Right cardiac atrium (tissue), 5 donors: ENCODE results near the gene ADCY3. TPM values are rescaled to one million over a fixed set of nuclear protein-coding genes. Genes with fewer than 3 reads are reported as not detected.
"Not testable (repeated sequence)": the region's sequence is repeated elsewhere in the genome, so short reads cannot be mapped to it uniquely, and the experiment has no call there.

Source experiments
- ATAC-seq, 2 donors: fragments of 200-7000 bp; cut with Tn5 transposase; one replicate each; pipeline versions ENCODE4 v1.8.0 to v1.9.1; 2020; ENCODE audit warnings: moderate library complexity in 2 of 2, mild to moderate bottlenecking in 1 of 2
- DNase-seq, 3 donors: peaks; one replicate each; pipeline ENCODE4 v3.0.0-alpha.2; 2020
- H3K27ac ChIP-seq: one replicate; pipeline ENCODE4 v1.5.1; 2013; ENCODE audit warnings: mild to moderate bottlenecking, low read length, control low read depth, moderate library complexity
- H3K27me3 ChIP-seq: one replicate; pipeline ENCODE4 v1.6.1; 2013; ENCODE audit not compliant: control insufficient read depth, insufficient read depth
- H3K4me1 ChIP-seq: one replicate; pipeline ENCODE4 v1.6.1; 2013; ENCODE audit warnings: low read length; ENCODE audit not compliant: control insufficient read depth, insufficient read depth
- H3K4me3 ChIP-seq: one replicate; pipeline ENCODE4 v1.5.1; 2013; ENCODE audit warnings: low read length, control low read depth
- H3K9me3 ChIP-seq: one replicate; pipeline ENCODE4 v1.6.1; 2013; ENCODE audit warnings: low read length; ENCODE audit not compliant: control insufficient read depth
- WGBS: extraction: QIAGEN DNeasy Blood & Tissue Kit; methylation state at CpG from one replicate; pipeline ENCODE4 v1.1.7; 2013; 5-methylcytosine and 5-hydroxymethylcytosine counted together
- intact Hi-C, 4 donors: fragments of 100-400 bp; cut with DNase I; formaldehyde crosslinking; loops; one replicate each; pipeline versions ENCODE4 v1.11.0 to v1.14.0; 2022 to 2023
- polyA plus RNA-seq: library from polyadenylated mRNA; stranded (reverse); fragments of 200-250 nt; gene quantifications from one replicate; pipeline ENCODE4 v1.2.3, GENCODE V29; 2013
- total RNA-seq, 4 donors: library from RNA; stranded (reverse); fragmentation: NEBNext Ultra II Directional; extraction: Animal tissue kit (Norgen Biotek cat#: 25700); gene quantifications; one replicate each; pipeline ENCODE4 v1.2.1, GENCODE V29; 2021
- donor health status: healthy with polysubstance abuse.
- donor health status: DM: no; HTN: yes; CAD: no.
- donor health status: DM: no; HTN: no; CAD: no.
- donor health status: DM: no; HTN: yes; CAD: no; lungs with severe emphysema.
- donor health status: DM: yes; HTN: yes; CAD: no.

The ADCY3 gene
- total and polyA plus RNA-seq, 5 donors = 11.7 to 30.4 (median 17.2) TPM

DNA sequence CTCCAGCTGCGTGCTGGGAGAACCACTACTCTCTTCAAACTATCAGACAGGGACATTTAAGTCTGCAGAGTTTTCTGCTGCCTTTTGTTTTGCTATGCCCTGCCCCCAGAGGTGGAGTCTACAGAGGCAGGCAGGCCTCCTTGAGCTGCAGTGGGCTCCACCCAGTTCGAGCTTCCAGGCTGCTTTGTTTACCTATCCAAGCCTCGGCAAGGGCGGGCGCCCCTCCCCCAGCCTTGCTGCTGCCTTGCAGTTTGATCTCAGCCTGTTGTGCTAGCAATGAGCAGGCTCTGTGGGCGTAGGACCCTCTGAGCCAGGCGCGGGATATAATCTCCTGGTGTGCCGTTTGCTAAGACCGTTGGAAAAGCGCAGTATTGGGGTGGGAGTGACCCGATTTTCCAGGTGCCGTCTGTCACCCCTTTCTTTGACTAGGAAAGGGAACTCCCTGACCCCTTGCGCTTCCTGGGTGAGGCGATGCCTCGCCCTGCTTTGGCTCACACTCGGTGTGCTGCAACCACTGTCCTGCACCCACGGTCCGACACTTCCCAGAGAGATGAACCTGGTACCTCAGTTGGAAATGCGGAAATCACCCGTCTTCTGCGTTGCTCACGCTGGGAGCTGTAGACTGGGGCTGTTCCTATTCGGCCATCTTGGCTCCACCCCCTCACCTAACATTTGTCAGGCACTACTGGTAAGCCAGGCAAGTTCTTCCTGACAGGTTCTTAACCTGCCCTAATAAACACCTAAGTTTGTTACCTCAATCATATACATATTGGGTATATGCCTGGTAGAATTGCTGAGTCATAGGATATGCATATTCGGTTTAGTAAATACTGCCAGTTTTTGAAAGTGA is 114.0 kb downstream of the ADCY3 start:
- DNase-seq, H3K27ac ChIP-seq, intact Hi-C loops, ATAC-seq, H3K4me3 ChIP-seq, H3K9me3 ChIP-seq, H3K27me3 ChIP-seq, H3K4me1 ChIP-seq: not testable (repeated sequence)
- WGBS = 96% methylated on average over 25 of the region's 25 CpGs

DNA sequence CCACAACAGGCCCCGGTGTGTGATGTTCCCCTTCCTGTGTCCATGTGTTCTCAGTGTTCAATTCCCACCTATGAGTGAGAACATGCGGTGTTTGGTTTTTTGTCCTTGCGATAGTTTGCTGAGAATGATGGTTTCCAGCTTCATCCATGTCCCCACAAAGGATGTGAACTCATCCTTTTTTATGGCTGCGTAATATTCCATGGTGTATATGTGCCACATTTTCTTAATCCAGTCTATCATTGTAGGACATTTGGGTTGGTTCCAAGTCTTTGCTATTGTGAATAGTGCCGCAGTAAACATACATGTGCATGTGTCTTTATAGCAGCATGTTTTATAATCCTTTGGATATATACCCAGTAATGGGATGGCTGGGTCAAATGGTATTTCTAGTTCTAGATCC is 119.5 kb downstream of the ADCY3 start:
- 96% methylated on average over 4 of the region's 5 CpGs for WGBS
- DNase-seq, intact Hi-C loops, H3K27me3 ChIP-seq, H3K4me1 ChIP-seq, H3K4me3 ChIP-seq, H3K27ac ChIP-seq, H3K9me3 ChIP-seq, ATAC-seq: not testable (repeated sequence)

DNA sequence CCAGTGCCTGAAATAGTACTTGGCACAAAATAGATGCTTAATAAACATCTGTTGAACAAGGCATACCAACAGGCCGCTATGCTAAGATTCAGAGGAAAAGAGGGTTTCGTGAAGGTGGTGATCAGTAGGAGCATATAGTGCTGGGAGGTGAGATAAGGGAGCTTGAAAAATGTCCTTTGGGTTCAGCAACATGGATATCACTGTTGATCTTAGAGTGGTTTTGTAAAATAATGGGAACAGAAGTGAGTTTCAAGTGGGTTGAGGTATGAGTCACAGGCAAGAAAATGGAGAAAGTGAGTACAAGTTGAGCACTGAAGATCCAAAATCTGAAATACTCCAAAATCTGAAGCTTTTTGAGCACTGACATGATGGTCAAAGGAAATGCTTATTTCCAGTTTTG is 122.4 kb downstream of the ADCY3 start:
- peaks cover 2% of the 10 kb centered on the region for H3K4me1 ChIP-seq
- no peak overlapping the region for H3K27ac ChIP-seq
- ATAC-seq (no peak), DNase-seq (no peak)
- WGBS = 96% methylated on average over 2 of the region's 2 CpGs
- no peaks in the 10 kb centered on the region for H3K27me3 ChIP-seq
- H3K9me3 ChIP-seq = no peaks in the 10 kb centered on the region
- intact Hi-C loops = no loop called here
- no peak overlapping the region for H3K4me3 ChIP-seq

DNA sequence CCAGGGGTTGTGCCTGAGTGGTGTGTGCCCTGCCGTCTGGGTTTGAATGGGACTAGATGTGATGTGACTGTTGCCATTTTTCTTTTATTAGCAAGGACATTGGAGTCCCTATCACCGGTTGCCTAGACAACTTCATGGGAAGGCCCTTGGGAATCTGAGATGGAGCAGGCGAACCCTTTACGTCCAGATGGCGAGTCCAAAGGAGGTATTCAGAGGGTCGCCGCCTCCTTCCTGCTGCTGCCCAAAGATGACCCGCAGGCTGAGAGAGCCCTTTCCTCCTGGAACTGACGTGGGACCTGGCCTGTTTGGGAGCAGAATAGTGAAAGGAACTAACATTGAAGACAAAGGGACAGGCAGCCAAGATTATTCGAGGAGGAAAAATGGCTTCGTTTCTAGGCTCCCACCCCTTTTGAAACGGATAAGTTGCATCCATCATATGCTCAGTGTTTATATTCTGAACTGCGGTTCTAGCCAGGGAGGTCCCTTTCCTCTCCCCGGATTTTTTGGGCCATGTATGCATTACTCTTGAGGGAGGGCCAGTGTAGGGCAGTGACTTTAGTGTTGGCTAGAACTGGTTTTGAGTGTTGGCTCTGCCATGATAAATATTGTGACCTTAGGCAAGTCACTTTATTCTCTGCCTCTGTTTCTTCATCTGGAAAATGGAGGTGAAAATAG is 126.1 kb downstream of the ADCY3 start:
- no peaks in the 10 kb centered on the region for H3K27me3 ChIP-seq
- peaks cover 2% of the 10 kb centered on the region for H3K4me1 ChIP-seq
- ATAC-seq (no peak), DNase-seq (no peak)
- 2% methylated on average over 14 of the region's 14 CpGs for WGBS
- intact Hi-C loops = no loop called here
- peak overlapping the region; percentile 69 for H3K4me3 ChIP-seq
- H3K27ac ChIP-seq = no peak overlapping the region
- no peaks in the 10 kb centered on the region for H3K9me3 ChIP-seq

DNA sequence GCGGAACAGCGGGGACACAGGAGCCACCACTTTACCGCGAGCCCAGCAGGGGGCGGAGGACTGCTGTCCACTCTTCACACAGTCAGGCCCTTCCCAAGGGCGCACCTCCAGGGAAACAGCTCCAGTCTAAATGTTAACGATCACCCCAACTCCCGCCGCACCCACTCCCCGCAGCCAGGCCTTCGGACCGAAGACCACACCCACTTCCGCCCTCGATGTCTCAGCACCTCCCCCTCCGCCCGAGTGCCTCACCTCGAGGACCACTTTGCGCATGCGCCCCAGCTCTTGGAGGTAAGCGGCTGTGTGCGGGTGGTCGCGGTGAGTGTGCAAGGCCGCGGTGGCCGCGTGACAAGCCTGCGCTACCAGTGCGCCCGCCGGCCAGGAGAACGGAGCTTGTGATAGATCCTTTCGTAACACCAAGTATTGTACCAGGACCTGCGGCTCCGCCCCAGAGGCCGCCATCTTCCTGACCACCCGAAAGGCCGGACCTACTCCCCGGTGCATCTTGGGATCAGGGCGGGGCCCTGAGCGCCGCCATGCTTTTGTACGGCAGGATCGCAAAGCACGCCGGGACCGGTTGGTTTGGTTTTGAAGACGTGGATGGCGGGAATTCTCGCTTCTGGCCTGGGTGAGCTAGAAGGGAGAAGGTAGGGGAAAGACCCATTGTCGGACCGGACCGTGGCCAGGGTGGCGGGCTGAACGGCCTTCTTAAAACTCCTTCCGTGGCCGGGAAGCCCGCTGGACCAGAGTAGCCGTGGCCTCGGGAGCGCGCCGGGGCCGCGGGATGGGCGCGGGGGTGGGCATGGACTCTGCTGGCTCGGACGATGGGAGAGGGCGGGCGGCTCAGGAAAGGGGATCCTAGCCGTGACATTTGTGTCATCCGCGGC is 126.9 kb downstream of the ADCY3 start, which contains the start of the genes CENPO and PTRHD1:
Gene CENPO, plus strand, starts transcription at position 552 of the 887 bp plus-strand sequence. CDS start 495 bp downstream, outside the sequence.
Gene PTRHD1, minus strand, starts transcription at position 518 of the 887 bp plus-strand sequence. Its CDS starts 14 bp downstream, at position 504.
- intact Hi-C loops = no loop called here
- ATAC-seq (peak; percentile 99), DNase-seq (peak; percentile 97 to 99 (median 98))
- Histone ChIP-seq H3K4me1 (peaks cover 2% of the 10 kb centered on the region), H3K4me3 (peak within 1 kb of the TSS; percentile 69), H3K9me3 (no peaks in the 10 kb centered on the region), H3K27ac (peak within 1 kb of the TSS; percentile 99), H3K27me3 (no peaks in the 10 kb centered on the region)
- WGBS = under 1% methylated on average over 74 of the region's 74 CpGs

DNA sequence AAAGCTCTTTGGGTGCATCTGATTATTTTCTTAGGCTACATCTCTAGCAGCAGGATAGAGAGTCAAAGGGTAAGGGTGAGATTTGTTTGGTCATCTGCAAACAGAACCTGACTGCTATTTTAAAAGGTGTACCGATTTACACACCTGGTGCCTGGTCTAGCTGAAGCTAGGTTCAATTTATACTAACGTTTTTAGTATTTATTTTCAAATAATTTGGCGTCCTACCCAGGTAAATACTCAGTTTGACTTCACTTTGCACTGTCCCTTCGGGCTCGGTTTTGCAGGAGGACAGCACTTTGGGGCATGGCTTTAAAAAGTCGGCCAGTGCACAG is 127.5 kb downstream of the ADCY3 start:
- Histone ChIP-seq H3K27me3 (no peaks in the 10 kb centered on the region), H3K27ac (peak overlapping the region; percentile 99), H3K4me3 (peak overlapping the region; percentile 69), H3K9me3 (no peaks in the 10 kb centered on the region), H3K4me1 (peaks cover 2% of the 10 kb centered on the region)
- 5% methylated on average over 6 of the region's 6 CpGs for WGBS
- intact Hi-C loops = no loop called here
- no peak for DNase-seq
- no peak for ATAC-seq

DNA sequence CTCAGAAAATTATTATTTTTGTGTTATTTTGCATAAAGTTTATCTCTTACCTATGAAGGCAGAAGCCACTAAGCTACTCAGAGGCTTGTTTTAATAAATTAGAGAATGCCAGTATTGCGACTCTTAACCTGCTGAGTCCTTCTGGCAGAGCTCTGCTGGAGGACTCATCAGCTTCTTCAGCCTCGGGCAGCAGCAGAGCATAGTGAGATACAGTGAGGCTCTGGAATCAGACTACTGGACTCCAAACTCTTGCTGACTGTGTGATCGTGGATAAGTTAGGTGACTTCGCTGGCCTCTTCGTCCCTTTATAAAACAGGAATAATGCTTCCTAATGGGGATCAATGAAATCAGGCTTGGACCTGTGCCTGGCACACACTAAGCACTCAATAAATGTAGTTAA is 128.6 kb downstream of the ADCY3 start:
- WGBS = 92% methylated on average over 5 of the region's 5 CpGs
- DNase-seq (no peak), ATAC-seq (no peak)
- intact Hi-C loops = no loop called here
- no peak overlapping the region for H3K27ac ChIP-seq
- no peak overlapping the region for H3K4me3 ChIP-seq
- no peaks in the 10 kb centered on the region for H3K9me3 ChIP-seq
- H3K4me1 ChIP-seq = peaks cover 2% of the 10 kb centered on the region
- H3K27me3 ChIP-seq = no peaks in the 10 kb centered on the region

DNA sequence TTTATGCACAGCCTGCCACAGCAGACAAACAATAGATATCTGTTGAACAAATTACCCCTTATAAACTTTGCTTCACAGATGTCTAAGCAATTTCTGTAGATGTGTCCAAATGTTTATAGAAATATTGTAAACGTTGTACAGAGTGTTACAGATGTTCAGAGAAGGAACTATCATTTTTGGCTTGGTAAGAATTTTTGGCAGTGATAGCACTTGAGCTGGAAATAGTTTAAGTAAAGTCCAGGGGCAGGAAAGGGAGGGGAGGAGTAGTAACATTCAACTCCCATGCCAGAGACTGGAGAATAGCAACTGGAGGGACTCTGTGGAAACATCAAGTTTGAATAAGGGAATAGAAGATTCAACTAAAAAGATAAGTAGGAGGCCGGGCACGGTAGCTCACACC is 131.2 kb downstream of the ADCY3 start:
- intact Hi-C loops = no loop called here
- no peak for ATAC-seq
- 57% methylated on average over 3 of the region's 3 CpGs for WGBS
- Histone ChIP-seq H3K9me3 (no peaks in the 10 kb centered on the region), H3K4me3 (no peak overlapping the region), H3K27ac (no peak overlapping the region), H3K27me3 (no peaks in the 10 kb centered on the region), H3K4me1 (peaks cover under 1% of the 10 kb centered on the region)
- no peak for DNase-seq

DNA sequence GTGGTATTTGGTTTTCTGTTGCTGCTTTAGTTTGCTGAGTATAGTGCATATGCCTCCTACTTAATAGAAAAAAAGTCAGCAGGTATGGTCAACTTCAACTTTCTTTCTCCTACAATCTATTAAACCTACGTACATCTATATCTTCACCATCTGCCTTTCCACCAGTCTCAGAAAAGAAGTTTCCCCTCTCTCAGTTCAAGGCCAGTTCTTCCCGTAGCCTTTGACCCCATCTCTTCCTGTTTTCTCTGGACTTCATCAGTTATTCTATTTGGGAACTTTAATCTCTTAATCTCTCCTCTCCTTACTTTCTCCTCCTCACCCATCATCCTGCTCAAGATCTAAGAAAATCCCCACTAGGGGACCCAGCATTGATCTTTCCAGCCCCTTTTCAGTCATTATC is 132.5 kb downstream of the ADCY3 start:
- H3K4me3 ChIP-seq = no peak overlapping the region
- 60% methylated on average over 2 of the region's 2 CpGs for WGBS
- DNase-seq = no peak
- no peaks in the 10 kb centered on the region for H3K27me3 ChIP-seq
- no peaks in the 10 kb centered on the region for H3K4me1 ChIP-seq
- no peak for ATAC-seq
- no peaks in the 10 kb centered on the region for H3K9me3 ChIP-seq
- no peak overlapping the region for H3K27ac ChIP-seq
- intact Hi-C loops = no loop called here

DNA sequence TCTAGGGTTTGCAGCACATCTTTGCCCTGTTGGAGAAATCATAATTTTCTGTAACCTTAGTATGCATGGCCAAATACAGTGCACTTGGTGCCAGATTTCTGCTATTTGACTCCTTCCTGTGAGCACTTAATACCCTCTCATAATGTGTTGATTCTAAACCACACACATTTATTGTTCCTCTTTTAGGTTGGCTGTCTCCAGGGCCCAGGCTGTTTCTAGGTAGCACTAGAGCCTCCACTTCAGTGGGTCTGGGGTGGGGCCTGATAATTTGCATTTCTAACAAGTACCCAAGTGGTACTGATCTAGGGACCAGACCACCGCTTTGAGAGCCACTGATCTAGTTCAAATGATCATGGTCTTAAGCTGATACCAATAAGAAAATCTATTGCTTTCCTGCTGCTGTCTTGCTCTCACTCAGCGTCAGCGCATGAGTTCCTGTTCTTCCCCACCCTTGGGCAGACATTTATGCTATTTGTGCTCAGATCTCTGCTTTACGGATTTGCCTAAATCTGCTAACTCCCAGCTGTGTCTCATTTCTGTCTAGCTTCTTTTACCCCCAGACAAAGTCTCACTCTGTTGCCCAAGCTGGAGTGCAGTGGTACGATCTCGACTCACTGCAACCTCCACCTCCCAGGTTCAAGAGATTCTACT is 134.2 kb downstream of the ADCY3 start:
- DNase-seq (no peak), ATAC-seq (peak in 1 of 2 donors; percentile 38)
- WGBS = 89% methylated on average over 6 of the region's 6 CpGs

More for the DNA sequence above, 134.2 kb downstream of the ADCY3 start:
- no peak overlapping the region for H3K4me3 ChIP-seq
- no peak overlapping the region for H3K27ac ChIP-seq
- H3K9me3 ChIP-seq = no peaks in the 10 kb centered on the region
- no peaks in the 10 kb centered on the region for H3K27me3 ChIP-seq
- no peaks in the 10 kb centered on the region for H3K4me1 ChIP-seq
- intact Hi-C loops = no loop called here
